GM19099 (cell line): ENCODE results near the gene P4HA1.
A peak's percentile ranks its signal among the peaks of the same experiment; 100 is the strongest.

Source experiments
- POLR2A ChIP-seq: IDR thresholded peaks from 3 replicates; pipeline ENCODE4 v1.6.1; 2011; ENCODE audit warnings: low read depth; ENCODE audit not compliant: insufficient read length; ENCODE audit errors: extremely low read depth

P4HA1 gene

GRCh38 chr10:73099141-73099540 is 2.5 kb upstream of the P4HA1 start:
- no peak for TF ChIP-seq POLR2A

DNA sequence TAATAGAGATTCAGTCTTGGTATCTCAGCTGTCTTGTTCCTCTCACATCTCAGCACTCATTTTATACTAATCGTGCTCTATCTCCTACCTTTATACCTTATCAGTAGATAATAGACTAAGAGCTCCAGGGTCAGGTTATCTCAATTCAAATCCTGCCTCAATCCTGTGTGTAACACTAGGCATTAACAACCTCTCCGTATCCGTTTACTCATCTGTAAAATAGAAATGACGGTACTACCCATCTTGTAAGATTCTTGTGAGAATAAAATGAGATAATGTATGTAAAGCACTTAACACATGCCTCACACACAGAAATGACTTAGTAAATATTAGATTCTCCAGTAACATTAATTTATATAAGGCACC is 622 bp upstream of the P4HA1 start:
- no peak for TF ChIP-seq POLR2A

DNA sequence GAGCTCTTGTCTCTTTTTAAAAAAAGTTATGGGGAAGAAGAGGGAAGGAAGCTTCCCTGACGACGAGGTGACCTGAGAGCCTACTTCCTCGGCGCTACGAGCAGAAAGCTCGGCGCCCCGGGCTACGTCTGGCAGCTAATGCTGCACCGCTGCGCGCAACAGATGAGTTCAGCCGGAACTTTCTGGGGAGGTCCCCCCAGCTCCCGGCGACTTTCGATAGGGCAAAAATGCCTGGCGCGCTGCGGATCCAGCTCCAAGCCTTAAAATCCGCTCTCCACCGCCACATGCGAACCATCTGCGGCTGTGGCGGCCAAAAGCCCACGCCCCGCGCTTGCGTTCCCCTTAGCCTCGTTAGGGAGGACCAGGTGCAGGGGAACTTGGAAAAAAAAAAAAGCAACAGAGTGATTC is 621 bp downstream of the P4HA1 start:
- peak; percentile 66 for TF ChIP-seq POLR2A

- no peak for TF ChIP-seq POLR2A
Measured at GRCh38 chr10:73095481-73096021, 1.1 kb downstream of the P4HA1 start.

DNA sequence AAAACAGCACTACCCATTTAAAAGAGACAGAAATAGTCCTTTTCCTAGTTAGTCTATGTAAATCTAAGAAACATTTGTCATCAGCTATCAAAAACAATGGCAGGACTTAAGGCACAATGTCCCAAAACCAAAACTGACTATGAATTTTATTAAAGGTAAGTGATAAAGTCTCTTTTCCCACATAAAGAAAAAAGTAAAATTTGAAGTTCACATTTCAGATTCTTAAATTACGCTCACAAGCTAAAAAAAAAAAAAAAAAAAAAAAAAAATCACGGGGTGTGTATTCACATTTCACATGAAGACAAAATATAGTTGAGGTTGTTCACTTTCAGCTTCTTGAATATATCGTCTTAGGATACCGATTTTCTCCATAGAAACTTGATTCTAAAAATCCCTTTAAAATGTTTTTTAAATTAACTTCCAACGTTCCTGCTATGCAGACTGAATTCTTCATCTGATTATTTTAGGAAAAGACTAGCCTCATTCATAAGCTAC is 1.6 kb downstream of the P4HA1 start:
- TF ChIP-seq POLR2A: no peak

GRCh38 chr10:73093922-73094850 is 2.5 kb downstream of the P4HA1 start:
- TF ChIP-seq POLR2A: no peak

GRCh38 chr10:73092830-73093229 is 3.8 kb downstream of the P4HA1 start:
- TF ChIP-seq POLR2A: no peak

DNA sequence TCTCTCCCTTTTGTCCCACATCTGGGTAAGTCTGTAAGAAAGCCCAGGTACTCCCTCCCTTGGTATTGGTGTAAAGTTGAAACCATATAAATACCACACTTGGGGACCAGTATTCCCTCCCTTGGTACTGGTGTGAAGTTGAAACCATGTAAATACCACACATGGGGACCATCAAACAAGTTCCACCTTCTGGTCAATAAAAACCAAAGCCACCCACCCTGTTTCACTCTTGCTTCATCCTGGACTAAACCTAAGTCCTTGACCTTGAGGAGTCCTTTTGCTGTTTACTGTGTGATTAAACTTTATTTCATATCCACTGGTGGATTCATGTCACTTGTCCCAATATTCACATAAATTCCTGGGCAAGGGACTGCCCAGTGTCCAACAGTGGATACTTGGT is 8.4 kb downstream of the P4HA1 start:
- no peak for TF ChIP-seq POLR2A

DNA sequence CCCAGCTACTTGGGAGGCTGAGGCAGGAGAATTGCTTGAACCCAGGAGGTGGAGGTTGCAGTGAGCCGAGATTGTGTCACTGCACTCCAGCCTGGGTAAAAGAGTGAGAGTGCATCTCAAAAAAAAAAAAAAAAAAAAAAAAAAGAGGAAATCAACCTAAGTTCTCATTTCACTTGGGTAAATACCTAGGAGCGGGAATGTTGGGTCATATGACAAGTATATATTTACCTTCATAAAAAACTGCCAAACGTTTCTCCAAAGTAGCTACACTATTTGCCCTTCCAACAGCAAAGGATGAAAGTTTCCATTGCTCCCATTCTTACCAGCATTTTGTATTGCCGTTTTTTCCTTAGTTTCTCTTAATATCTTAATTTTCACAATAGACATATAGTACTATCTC is 9.8 kb downstream of the P4HA1 start:
- TF ChIP-seq POLR2A: no peak

- TF ChIP-seq POLR2A: no peak
Measured at GRCh38 chr10:73084209-73084608, 12.5 kb downstream of the P4HA1 start.

DNA sequence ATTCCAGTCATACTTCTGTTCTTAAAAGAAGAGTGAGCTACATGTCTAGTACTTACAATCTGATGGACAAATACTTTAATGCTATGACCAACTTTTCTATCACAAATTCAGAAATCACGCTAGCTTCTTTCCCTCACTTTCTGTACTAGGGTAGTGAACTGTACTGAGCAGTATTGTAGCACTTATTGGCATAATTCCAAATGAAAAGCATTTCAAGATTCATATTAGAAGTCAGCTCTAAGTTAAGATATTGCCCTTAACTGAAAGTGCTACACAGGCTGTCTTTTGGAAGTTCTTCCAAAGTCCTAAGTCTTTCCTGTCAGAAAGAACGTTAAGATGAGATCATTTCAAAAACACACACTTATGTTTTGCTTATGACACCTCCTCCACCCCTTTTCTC is 13.4 kb downstream of the P4HA1 start:
- no peak for TF ChIP-seq POLR2A

GRCh38 chr10:73079779-73080541 is 16.7 kb downstream of the P4HA1 start:
- no peak for TF ChIP-seq POLR2A

- no peak for TF ChIP-seq POLR2A
Measured at GRCh38 chr10:73076360-73077183, 20.1 kb downstream of the P4HA1 start.

DNA sequence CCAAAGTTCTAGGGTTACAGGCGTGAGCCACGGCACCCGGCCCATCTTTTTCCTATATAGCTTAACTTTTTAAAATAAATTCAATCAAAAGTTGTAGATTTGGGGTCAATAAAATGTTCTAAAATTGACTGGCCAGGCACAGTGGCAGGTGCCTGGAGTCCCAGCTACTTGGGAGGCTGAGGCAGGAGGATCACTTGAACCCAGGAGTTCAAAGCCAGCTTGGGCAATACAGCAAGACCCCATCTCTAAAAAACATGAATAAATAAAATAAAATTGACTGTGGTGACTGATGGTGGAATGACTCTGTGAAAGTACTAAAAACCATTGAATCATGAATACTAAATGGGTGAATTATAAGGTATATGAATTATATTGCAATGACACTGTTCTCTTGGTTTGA is 20.8 kb downstream of the P4HA1 start:
- no peak for TF ChIP-seq POLR2A

- no peak for TF ChIP-seq POLR2A
Measured at GRCh38 chr10:73073627-73074026, 23.0 kb downstream of the P4HA1 start.
